ENCODE results near the gene TCF4.

Gene TCF4

GRCh38 chr18:55587418-55588110 is 428 bp downstream of the TCF4 start:
- TF ChIP-seq CTCF (IDR thresholded peaks at IDR 0.05; ENCODE audit: low read depth, low read length, missing control alignments), result no peak
- H3K4me3 ChIP-seq (ENCODE audit: low read depth, low read length), result peak overlapping the region; percentile 45
- no peak for DNase-seq (ENCODE audit: low read depth)

GRCh38 chr18:55585920-55586561 is 2.0 kb downstream of the TCF4 start:
- no peak for DNase-seq (ENCODE audit: low read depth)
- TF ChIP-seq CTCF (IDR thresholded peaks at IDR 0.05; ENCODE audit: low read depth, low read length, missing control alignments), result no peak
- H3K4me3 ChIP-seq (ENCODE audit: low read depth, low read length), result no peak overlapping the region

GRCh38 chr18:55585065-55585919 is 2.7 kb downstream of the TCF4 start:
- no peak for TF ChIP-seq CTCF (IDR thresholded peaks at IDR 0.05; ENCODE audit: low read depth, low read length, missing control alignments)
- DNase-seq (ENCODE audit: low read depth), result no peak
- H3K4me3 ChIP-seq (ENCODE audit: low read depth, low read length), result no peak overlapping the region

GRCh38 chr18:55584201-55584600 is 3.8 kb downstream of the TCF4 start:
- TF ChIP-seq CTCF (IDR thresholded peaks at IDR 0.05; ENCODE audit: low read depth, low read length, missing control alignments), result no peak
- H3K4me3 ChIP-seq (ENCODE audit: low read depth, low read length), result no peak overlapping the region
- DNase-seq (ENCODE audit: low read depth), result no peak

- no peak for DNase-seq (ENCODE audit: low read depth)
- H3K4me3 ChIP-seq (ENCODE audit: low read depth, low read length), result no peak overlapping the region
- TF ChIP-seq CTCF (IDR thresholded peaks at IDR 0.05; ENCODE audit: low read depth, low read length, missing control alignments), result no peak
These were observed 5.7 kb downstream of the TCF4 start for GRCh38 chr18:55582325-55582724.

GRCh38 chr18:55579501-55580270 is 8.3 kb downstream of the TCF4 start:
- DNase-seq (ENCODE audit: low read depth), result no peak
- TF ChIP-seq CTCF (IDR thresholded peaks at IDR 0.05; ENCODE audit: low read depth, low read length, missing control alignments), result no peak
- no peak overlapping the region for H3K4me3 ChIP-seq (ENCODE audit: low read depth, low read length)
